OCI-LY3 (cell line): ENCODE measurements around the gene LTA4H.

ENCODE experiments used
- EZH2phosphoT487 ChIP-seq: fragments of 200-600 bp; shearing (Covaris generic); IDR thresholded peaks from 2 replicates; pipeline ENCODE4 v1.6.1; 2018; ENCODE audit warnings: antibody characterized with exemption, mixed run types, low read depth
- TF ChIP-seq, protein P1 (sequence below): fragments of 200-600, 300-600 bp; sonication (generic); IDR thresholded peaks from 2 replicates; pipeline ENCODE4 v1.5.1; 2014; ENCODE audit warnings: antibody characterized with exemption, low read length, low read depth

DNA sequence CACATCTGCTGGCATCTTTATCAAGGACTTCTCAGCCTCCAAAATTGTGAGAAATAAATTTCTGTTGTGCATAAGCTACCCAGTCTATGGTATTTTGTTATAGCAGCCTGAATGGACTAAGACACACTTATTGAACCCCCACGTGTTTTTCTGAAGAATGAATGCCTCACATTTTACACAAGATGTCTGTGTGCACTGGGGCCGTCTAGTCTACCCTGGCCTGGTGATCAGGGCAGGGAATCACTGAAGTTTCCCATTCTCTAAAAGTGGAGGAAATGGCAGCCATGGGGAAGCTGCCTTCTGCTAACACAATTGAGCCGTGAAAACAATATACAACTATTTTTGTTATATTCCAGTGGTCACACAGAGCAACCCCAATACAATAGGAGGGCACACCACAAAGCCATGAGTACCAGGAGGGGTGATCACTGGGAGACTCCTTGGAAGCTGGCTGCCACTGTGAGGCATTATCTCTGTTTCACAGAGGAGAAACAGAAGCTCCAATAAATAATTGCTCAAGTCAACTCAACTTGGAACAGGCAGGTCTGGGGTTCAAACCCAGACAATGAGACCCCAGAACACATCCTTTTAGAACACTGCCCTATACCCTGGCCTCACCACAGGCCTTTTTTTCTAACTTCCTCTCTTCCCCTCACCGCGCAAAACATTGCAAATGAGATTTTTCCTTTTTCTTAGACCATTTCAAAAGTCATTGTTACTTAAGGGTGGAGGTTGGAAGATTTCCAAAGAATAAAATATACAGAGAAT is 18.3 kb upstream of the LTA4H start:
- TF ChIP-seq, protein P1, sequence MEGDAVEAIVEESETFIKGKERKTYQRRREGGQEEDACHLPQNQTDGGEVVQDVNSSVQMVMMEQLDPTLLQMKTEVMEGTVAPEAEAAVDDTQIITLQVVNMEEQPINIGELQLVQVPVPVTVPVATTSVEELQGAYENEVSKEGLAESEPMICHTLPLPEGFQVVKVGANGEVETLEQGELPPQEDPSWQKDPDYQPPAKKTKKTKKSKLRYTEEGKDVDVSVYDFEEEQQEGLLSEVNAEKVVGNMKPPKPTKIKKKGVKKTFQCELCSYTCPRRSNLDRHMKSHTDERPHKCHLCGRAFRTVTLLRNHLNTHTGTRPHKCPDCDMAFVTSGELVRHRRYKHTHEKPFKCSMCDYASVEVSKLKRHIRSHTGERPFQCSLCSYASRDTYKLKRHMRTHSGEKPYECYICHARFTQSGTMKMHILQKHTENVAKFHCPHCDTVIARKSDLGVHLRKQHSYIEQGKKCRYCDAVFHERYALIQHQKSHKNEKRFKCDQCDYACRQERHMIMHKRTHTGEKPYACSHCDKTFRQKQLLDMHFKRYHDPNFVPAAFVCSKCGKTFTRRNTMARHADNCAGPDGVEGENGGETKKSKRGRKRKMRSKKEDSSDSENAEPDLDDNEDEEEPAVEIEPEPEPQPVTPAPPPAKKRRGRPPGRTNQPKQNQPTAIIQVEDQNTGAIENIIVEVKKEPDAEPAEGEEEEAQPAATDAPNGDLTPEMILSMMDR, result no peak
- TF ChIP-seq EZH2phosphoT487, result no peak
